HL-60 (cell line): Measurements from ENCODE around the gene SLC25A51.

Experiments used
- DNase-seq, 2 experiments: peaks; one replicate each; pipeline ENCODE4 v3.0.0-alpha.2; 2010 to 2020; ENCODE audit warnings: low read depth in 1 of 2, low spot score in 1 of 2
- H3K27ac ChIP-seq: fragments of 250-450 bp; sonication (Bioruptor Pico); replicated peaks from 2 replicates; pipeline ENCODE4 v1.5.1; 2020; ENCODE audit warnings: mild to moderate bottlenecking, moderate library complexity
- H3K27me3 ChIP-seq: fragments of 250-450 bp; sonication (Bioruptor Pico); 2 replicates; pipeline ENCODE4 v1.5.1; 2021; ENCODE audit warnings: mild to moderate bottlenecking, moderate library complexity; ENCODE audit not compliant: insufficient read depth, poor library complexity, severe bottlenecking
- H3K4me3 ChIP-seq: replicated peaks from 2 replicates; pipeline ENCODE4 v1.5.1; 2011; ENCODE audit warnings: mild to moderate bottlenecking, control low read depth, low read length; ENCODE audit not compliant: insufficient read depth
- CTCF ChIP-seq: IDR thresholded peaks from one replicate; pipeline ENCODE4 v1.5.1; 2011; ENCODE audit warnings: low read length, control low read depth, inconsistent platforms; ENCODE audit not compliant: insufficient read depth
- GABPA ChIP-seq: IDR thresholded peaks from 2 replicates; pipeline ENCODE4 v1.6.1; 2012; ENCODE audit warnings: low read depth
- POLR2AphosphoS5 ChIP-seq: IDR thresholded peaks from 2 replicates; pipeline ENCODE4 v1.6.1; 2012; ENCODE audit warnings: low read depth
- REST ChIP-seq: IDR thresholded peaks from 2 replicates; pipeline ENCODE4 v1.6.1; 2012; ENCODE audit warnings: low read depth; ENCODE audit not compliant: insufficient replicate concordance
- SPI1 ChIP-seq: IDR thresholded peaks from 2 replicates; pipeline ENCODE4 v1.6.1; 2012; ENCODE audit warnings: low read depth, mild to moderate bottlenecking, borderline replicate concordance
- long read RNA-seq: library from polyadenylated mRNA; unstranded; transcript quantifications from one replicate; pipeline ENCODE4 v2.0.0, GENCODE V29; 2020

The SLC25A51 gene, protein sequence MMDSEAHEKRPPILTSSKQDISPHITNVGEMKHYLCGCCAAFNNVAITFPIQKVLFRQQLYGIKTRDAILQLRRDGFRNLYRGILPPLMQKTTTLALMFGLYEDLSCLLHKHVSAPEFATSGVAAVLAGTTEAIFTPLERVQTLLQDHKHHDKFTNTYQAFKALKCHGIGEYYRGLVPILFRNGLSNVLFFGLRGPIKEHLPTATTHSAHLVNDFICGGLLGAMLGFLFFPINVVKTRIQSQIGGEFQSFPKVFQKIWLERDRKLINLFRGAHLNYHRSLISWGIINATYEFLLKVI
- long read RNA-seq, transcript SLC25A51-203 (4 exons, 1,871 nt) = major isoform, 5 of 23 reads
- long read RNA-seq, partial matches to known transcripts = 1 of 23 reads
- long read RNA-seq, other reads (novel, unspliced or antisense) = 16 of 23 reads

GRCh38 chr9:37903647-37904444, at the start of gene SLC25A51:
SLC25A51 (minus strand) TSS chr9:37904127; CDS start chr9:37888550, 15,577 bp downstream.
- peak; percentile 85 to 90 for DNase-seq
- Histone ChIP-seq H3K4me3 (peak within 1 kb of the TSS; percentile 79), H3K27me3 (no peaks in the 10 kb centered on the region), H3K27ac (peak within 1 kb of the TSS; percentile 81)
- TF ChIP-seq CTCF (peak; percentile 95), SPI1 (no peak), GABPA (no peak), POLR2AphosphoS5 (peak; percentile 88)

GRCh38 chr9:37953206-37953774, 49.4 kb upstream of the SLC25A51 start:
- DNase-seq = no peak
- no peak overlapping the region for H3K27ac ChIP-seq
- TF ChIP-seq GABPA (no peak), POLR2AphosphoS5 (no peak), CTCF (no peak), REST (no peak), SPI1 (no peak)
- no peaks in the 10 kb centered on the region for H3K27me3 ChIP-seq
- no peak overlapping the region for H3K4me3 ChIP-seq

DNA sequence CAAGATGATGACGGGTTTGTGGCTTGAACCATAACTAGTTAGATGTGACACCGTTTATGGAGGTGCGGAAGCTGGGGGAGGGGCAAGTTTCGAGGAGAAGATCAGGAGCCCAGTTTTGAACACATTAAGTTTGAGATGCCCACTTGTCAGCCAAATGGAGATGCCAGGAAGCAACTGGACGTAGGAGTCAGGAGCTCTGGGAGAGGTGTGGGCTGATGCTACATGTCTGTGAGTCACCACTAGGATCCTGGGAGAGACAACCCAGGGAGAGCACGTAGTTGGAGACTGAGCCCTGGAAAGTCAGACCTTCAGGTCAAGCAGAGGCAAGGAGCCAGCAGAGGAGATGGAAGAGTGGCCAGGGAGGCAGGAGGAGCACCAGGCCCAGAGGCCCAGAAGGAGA, 48.8 kb upstream of the SLC25A51 start:
- Histone ChIP-seq H3K27me3 (no peaks in the 10 kb centered on the region), H3K27ac (no peak overlapping the region), H3K4me3 (no peak overlapping the region)
- no peak for DNase-seq
- TF ChIP-seq SPI1 (no peak), GABPA (no peak), CTCF (no peak), REST (no peak)
